ENCODE data around the gene PHETA1.

DNA sequence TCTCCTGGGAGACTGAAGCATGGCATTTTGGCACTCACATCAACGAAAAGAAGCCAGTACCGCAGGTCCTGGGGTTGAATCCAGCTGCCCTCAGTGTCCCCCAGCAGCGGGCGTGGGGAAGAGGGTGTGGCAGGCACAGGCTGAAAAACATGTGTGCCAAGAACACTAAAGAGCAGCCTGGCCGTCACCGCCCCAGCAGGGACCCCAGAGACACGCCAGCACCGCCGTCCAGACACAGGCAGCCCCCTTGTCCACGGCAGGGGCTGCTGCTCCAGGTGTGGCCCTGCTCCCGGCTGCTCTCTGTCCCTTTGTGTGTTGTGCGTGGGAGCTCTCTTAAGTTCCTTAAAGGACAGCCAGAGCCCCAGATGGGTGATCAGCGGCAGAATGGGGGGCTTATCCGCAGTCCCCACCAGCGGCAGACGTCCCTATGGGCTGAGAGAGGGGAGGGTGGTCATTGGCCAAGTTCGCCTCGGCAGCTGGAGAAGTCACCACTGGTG is 556 bp downstream of the PHETA1 start:
- no peak for TF ChIP-seq POLR2A (IDR thresholded peaks at IDR 0.05)
- TF ChIP-seq, protein P1, sequence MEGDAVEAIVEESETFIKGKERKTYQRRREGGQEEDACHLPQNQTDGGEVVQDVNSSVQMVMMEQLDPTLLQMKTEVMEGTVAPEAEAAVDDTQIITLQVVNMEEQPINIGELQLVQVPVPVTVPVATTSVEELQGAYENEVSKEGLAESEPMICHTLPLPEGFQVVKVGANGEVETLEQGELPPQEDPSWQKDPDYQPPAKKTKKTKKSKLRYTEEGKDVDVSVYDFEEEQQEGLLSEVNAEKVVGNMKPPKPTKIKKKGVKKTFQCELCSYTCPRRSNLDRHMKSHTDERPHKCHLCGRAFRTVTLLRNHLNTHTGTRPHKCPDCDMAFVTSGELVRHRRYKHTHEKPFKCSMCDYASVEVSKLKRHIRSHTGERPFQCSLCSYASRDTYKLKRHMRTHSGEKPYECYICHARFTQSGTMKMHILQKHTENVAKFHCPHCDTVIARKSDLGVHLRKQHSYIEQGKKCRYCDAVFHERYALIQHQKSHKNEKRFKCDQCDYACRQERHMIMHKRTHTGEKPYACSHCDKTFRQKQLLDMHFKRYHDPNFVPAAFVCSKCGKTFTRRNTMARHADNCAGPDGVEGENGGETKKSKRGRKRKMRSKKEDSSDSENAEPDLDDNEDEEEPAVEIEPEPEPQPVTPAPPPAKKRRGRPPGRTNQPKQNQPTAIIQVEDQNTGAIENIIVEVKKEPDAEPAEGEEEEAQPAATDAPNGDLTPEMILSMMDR (IDR thresholded peaks at IDR 0.05): no peak
